HEK293 (cell line): Measurements from ENCODE around the gene PRPF6.

Experiments used
- CTCF ChIP-seq: fragments of 450-650 bp; formaldehyde crosslinking; IDR thresholded peaks from 2 replicates; pipeline ENCODE4 v1.5.1; 2016; ENCODE audit warnings: missing biosample characterization, missing genetic modification characterization
- INSM2 ChIP-seq: fragments of 450-650 bp; formaldehyde crosslinking; IDR thresholded peaks from 2 replicates; pipeline ENCODE4 v1.5.1; 2016; ENCODE audit warnings: missing biosample characterization, missing genetic modification characterization
- KLF1 ChIP-seq: fragments of 450-650 bp; formaldehyde crosslinking; IDR thresholded peaks from 2 replicates; pipeline ENCODE4 v1.5.1; 2016; ENCODE audit warnings: missing biosample characterization, missing genetic modification characterization
- YY1 ChIP-seq: fragments of 450-650 bp; formaldehyde crosslinking; IDR thresholded peaks from 2 replicates; pipeline ENCODE4 v1.5.1; 2018; ENCODE audit warnings: missing biosample characterization, missing genetic modification characterization
- ZEB2 ChIP-seq: fragments of 450-650 bp; formaldehyde crosslinking; IDR thresholded peaks from 2 replicates; pipeline ENCODE4 v1.5.1; 2016; ENCODE audit warnings: missing biosample characterization, missing genetic modification characterization
- ZNF121 ChIP-seq: fragments of 450-650 bp; formaldehyde crosslinking; IDR thresholded peaks from 2 replicates; pipeline ENCODE4 v1.5.1; 2016; ENCODE audit warnings: missing biosample characterization, missing genetic modification characterization
- ZNF274 ChIP-seq, 2 experiments: fragments of 200-500 bp in 1 of 2; fragments of 450-650 bp in 1 of 2; sonication (Bioruptor generic) in 1 of 2; formaldehyde crosslinking in 1 of 2; IDR thresholded peaks; 2 replicates each; pipeline versions ENCODE4 v1.5.1 to v1.6.1; 2014 to 2016; ENCODE audit warnings: borderline replicate concordance in 1 of 2, inconsistent platforms in 1 of 2, low read length in 1 of 2, missing biosample characterization in 1 of 2, missing genetic modification characterization in 1 of 2
- ZXDB ChIP-seq: fragments of 450-650 bp; formaldehyde crosslinking; IDR thresholded peaks from 2 replicates; pipeline ENCODE4 v1.5.1; 2016; ENCODE audit warnings: missing biosample characterization, missing genetic modification characterization

GRCh38 chr20:64074184-64074789 is 93.4 kb downstream of the PRPF6 start:
- TF ChIP-seq CTCF (tag by site-specific recombination) = no peak
- no peak for TF ChIP-seq ZNF121
- no peak for TF ChIP-seq ZXDB (tag by site-specific recombination)
- TF ChIP-seq YY1 = no peak
- TF ChIP-seq INSM2 (tag by site-specific recombination) = no peak
- no peak for TF ChIP-seq ZEB2 (tag by site-specific recombination)
- no peak for TF ChIP-seq KLF1 (tag by site-specific recombination)
- no peak for TF ChIP-seq ZNF274 (IDR thresholded peaks at IDR 0.05; ENCODE audit: low read length)
- TF ChIP-seq ZNF274 (tag by site-specific recombination; IDR thresholded peaks at IDR 0.05; ENCODE audit: borderline replicate concordance) = no peak
